Motor neuron (in vitro differentiated cells): ENCODE measurements around the gene SHROOM1. TPM values are rescaled to one million over a fixed set of nuclear protein-coding genes. Genes with fewer than 3 reads are reported as not detected.
A peak's percentile ranks its signal among the peaks of the same experiment; 100 is the strongest.

ENCODE experiments used
- ATAC-seq, 8 experiments: fragments of 200-7000 bp; cut with Tn5 transposase; replicated peaks in 6 of 8; 2 replicates each; pipeline ENCODE4 v1.8.0; 2021; ENCODE audit warnings: mild to moderate bottlenecking in 8 of 8, moderate library complexity in 8 of 8
- H3K27ac ChIP-seq, 2 donors: fragments of 250-450 bp; sonication (Bioruptor Pico); 2 replicates each; pipeline ENCODE4 v1.9.0; 2021; ENCODE audit warnings: antibody characterized with exemption in 2 of 2, mild to moderate bottlenecking in 2 of 2, moderate library complexity in 1 of 2
- H3K4me1 ChIP-seq, 2 donors: fragments of 250-450 bp; sonication (Bioruptor Pico); replicated peaks in 1 of 2; 2 replicates each; pipeline ENCODE4 v1.6.1; 2021; ENCODE audit warnings: antibody characterized with exemption in 2 of 2, mild to moderate bottlenecking in 2 of 2, moderate library complexity in 1 of 2
- H3K4me3 ChIP-seq, 5 donors: fragments of 250-450 bp; sonication (Bioruptor Pico); 2 replicates each; pipeline ENCODE4 v1.9.0; 2021; ENCODE audit warnings: antibody characterized with exemption in 5 of 5, mild to moderate bottlenecking in 5 of 5, moderate library complexity in 4 of 5
- WGBS, 10 experiments: fragments of 450-650 bp; shearing (Covaris generic); methylation state at CpG; one replicate each; pipeline ENCODE4 v1.0.0; 2022; 5-methylcytosine and 5-hydroxymethylcytosine counted together
- in situ Hi-C, 9 experiments: fragments of 400-800 bp; cut with MboI; loops; one replicate each; pipeline ENCODE4 v1.15.0; 2021; ENCODE audit warnings: low sequenced_read_pairs in 9 of 9, low pct_unique_long_range_greater_than_20kb in 2 of 9; ENCODE audit not compliant: unreplicated experiment in 9 of 9
- total RNA-seq, 8 experiments: library from RNA; unstranded; fragments of 300-600 nt; gene quantifications; 2 replicates each; pipeline versions ENCODE4 v1.2.3 to v1.2.4, GENCODE V29; 2022

The SHROOM1 gene
- total RNA-seq, 8 experiments from 2014 or later: 0.52 to 11.6 (median 2.2) TPM

- no peak overlapping the region for H3K4me3 ChIP-seq
- 0 to 40% (median 7%) methylated on average over 1 of the region's 1 CpG; no CpG with 5 or more reads in 4 of the 10 experiments for WGBS, 10 experiments
- H3K27ac ChIP-seq: no peak overlapping the region
- H3K4me1 ChIP-seq: no peaks in the 10 kb centered on the region
- ATAC-seq: no peak
- in situ Hi-C loops: loop anchor here in 1 of 9 experiments (25.0 kb wide), 1 partner anchor 155 kb away; the partner anchor contains the start of genes IL13 and IL4
Observed at GRCh38 chr5:132817011-132817410, 13.4 kb downstream of the SHROOM1 start.

GRCh38 chr5:132816554-132816953 lies 13.9 kb downstream of the SHROOM1 start:
- no peak for ATAC-seq
- in situ Hi-C loops: loop anchor here in 1 of 9 experiments (25.0 kb wide), 1 partner anchor 154 kb away; the partner anchor contains the start of genes IL13 and IL4
- Histone ChIP-seq H3K4me1 (no peaks in the 10 kb centered on the region), H3K4me3 (no peak overlapping the region), H3K27ac (no peak overlapping the region)

GRCh38 chr5:132816083-132816482 lies 14.4 kb downstream of the SHROOM1 start:
- in situ Hi-C loops: loop anchor here in 1 of 9 experiments (25.0 kb wide), 1 partner anchor 154 kb away; the partner anchor contains the start of genes IL13 and IL4
- no peak overlapping the region for H3K4me3 ChIP-seq
- ATAC-seq: no peak
- H3K4me1 ChIP-seq: no peaks in the 10 kb centered on the region
- H3K27ac ChIP-seq: no peak overlapping the region
- 55 to 100% (median 82%) methylated on average over 1 to 2 of the region's 2 CpGs for whole genome bisulfite sequencing, 10 experiments

GRCh38 chr5:132815454-132815853 lies 15.0 kb downstream of the SHROOM1 start:
- Histone ChIP-seq H3K4me1 (no peaks in the 10 kb centered on the region), H3K27ac (no peak overlapping the region), H3K4me3 (no peak overlapping the region)
- no peak for ATAC-seq
- in situ Hi-C loops: loop anchor here in 1 of 9 experiments (25.0 kb wide), 1 partner anchor 153 kb away; the partner anchor contains the start of genes IL13 and IL4
- 58 to 100% (median 90%) methylated on average over 1 of the region's 1 CpG; no CpG with 5 or more reads in 1 of the 10 experiments for WGBS, 10 experiments

GRCh38 chr5:132814503-132815294 lies 15.7 kb downstream of the SHROOM1 start:
- ATAC-seq: no peak
- H3K27ac ChIP-seq: no peak overlapping the region
- in situ Hi-C loops: loop anchor here in 1 of 9 experiments (25.0 kb wide), 1 partner anchor 152 kb away; the partner anchor contains the start of genes IL13 and IL4
- WGBS, 10 experiments: 80 to 100% (median 95%) methylated on average over 1 to 19 of the region's 81 CpGs; no CpG with 5 or more reads in 4 of the 10 experiments
- no peaks in the 10 kb centered on the region for H3K4me1 ChIP-seq
- H3K4me3 ChIP-seq: no peak overlapping the region

- Histone ChIP-seq H3K27ac (no peak overlapping the region), H3K4me3 (peak overlapping the region; percentile 37 to 46 (median 41)), H3K4me1 (no peaks in the 10 kb centered on the region)
- in situ Hi-C loops: loop anchor here in 1 of 9 experiments (25.0 kb wide), 1 partner anchor 152 kb away; the partner anchor contains the start of genes IL13 and IL4
- WGBS, 10 experiments: 0 to 47% (median 13%) methylated on average over 2 to 17 of the region's 110 CpGs; no CpG with 5 or more reads in 6 of the 10 experiments
- peak; percentile 20 to 87 (median 78) for ATAC-seq
Observed at GRCh38 chr5:132813599-132814502, 16.6 kb downstream of the SHROOM1 start.

GRCh38 chr5:132812781-132813598 lies 17.5 kb downstream of the SHROOM1 start, which contains the start of gene SOWAHA:
Gene SOWAHA (plus strand): TSS chr5:132813302. CDS start chr5:132813622, 320 bp downstream.
- H3K4me3 ChIP-seq: peak within 1 kb of the TSS; percentile 37 to 46 (median 41)
- in situ Hi-C loops: loop anchor here in 1 of 9 experiments (25.0 kb wide), 1 partner anchor 151 kb away; the partner anchor contains the start of genes IL13 and IL4
- H3K4me1 ChIP-seq: no peaks in the 10 kb centered on the region
- ATAC-seq: peak in 6 of 8 experiments; percentile 43 to 85 (median 81)
- H3K27ac ChIP-seq: no peak within 1 kb of the TSS
- WGBS, 10 experiments: 0 to 43% (median 11%) methylated on average over 1 to 24 of the region's 68 CpGs

- H3K4me1 ChIP-seq: no peaks in the 10 kb centered on the region
- ATAC-seq: no peak
- 33 to 86% (median 60%) methylated on average over 2 to 16 of the region's 18 CpGs for WGBS, 10 experiments
- H3K4me3 ChIP-seq: peak overlapping the region in 1 of 5 donors; percentile 46
- H3K27ac ChIP-seq: no peak overlapping the region
- in situ Hi-C loops: loop anchor here in 1 of 9 experiments (25.0 kb wide), 1 partner anchor 150 kb away; the partner anchor contains the start of genes IL13 and IL4
Observed at GRCh38 chr5:132812123-132812765, 18.2 kb downstream of the SHROOM1 start.

GRCh38 chr5:132810605-132811004 lies 19.8 kb downstream of the SHROOM1 start:
- no peak overlapping the region for H3K27ac ChIP-seq
- no peaks in the 10 kb centered on the region for H3K4me1 ChIP-seq
- WGBS, 10 experiments: 80 to 100% (median 95%) methylated on average over 1 to 3 of the region's 5 CpGs; no CpG with 5 or more reads in 5 of the 10 experiments
- no peak overlapping the region for H3K4me3 ChIP-seq
- no peak for ATAC-seq
- in situ Hi-C loops: loop anchor here in 1 of 9 experiments (25.0 kb wide), 1 partner anchor 148 kb away; the partner anchor contains the start of genes IL13 and IL4

GRCh38 chr5:132808866-132809265 lies 21.6 kb downstream of the SHROOM1 start:
- Histone ChIP-seq H3K4me3 (no peak overlapping the region), H3K27ac (no peak overlapping the region), H3K4me1 (no peaks in the 10 kb centered on the region)
- no peak for ATAC-seq
- in situ Hi-C loops: loop anchor here in 1 of 9 experiments (25.0 kb wide), 1 partner anchor 147 kb away; the partner anchor contains the start of genes IL13 and IL4
- 0 to 50% (median 25%) methylated on average over 1 to 3 of the region's 3 CpGs; no CpG with 5 or more reads in 3 of the 10 experiments for WGBS, 10 experiments

- H3K4me3 ChIP-seq: no peak overlapping the region
- H3K27ac ChIP-seq: no peak overlapping the region
- in situ Hi-C loops: loop anchor here in 1 of 9 experiments (25.0 kb wide), 1 partner anchor 146 kb away; the partner anchor contains the start of genes IL13 and IL4
- H3K4me1 ChIP-seq: no peaks in the 10 kb centered on the region
- ATAC-seq: no peak
- WGBS, 10 experiments: 14 to 83% (median 60%) methylated on average over 1 to 2 of the region's 2 CpGs; no CpG with 5 or more reads in 2 of the 10 experiments
Observed at GRCh38 chr5:132808448-132808847, 22.0 kb downstream of the SHROOM1 start.
